Fibroblast of pulmonary artery (primary cell): ENCODE results near the gene DGKI.

Experiments
- DNase-seq: peaks from one replicate; pipeline ENCODE4 v3.0.0-alpha.2; 2010; ENCODE audit warnings: low read depth
- H3K4me3 ChIP-seq: replicated peaks from 2 replicates; pipeline ENCODE4 v1.5.1; 2011; ENCODE audit warnings: low read depth, mild to moderate bottlenecking, control low read depth, low read length, moderate library complexity
- TF ChIP-seq, protein P1 (sequence below): IDR thresholded peaks from 2 replicates; pipeline ENCODE4 v1.5.1; 2011; ENCODE audit warnings: mild to moderate bottlenecking, control low read depth, low read length, inconsistent platforms; ENCODE audit errors: missing control alignments

Gene DGKI

DNA sequence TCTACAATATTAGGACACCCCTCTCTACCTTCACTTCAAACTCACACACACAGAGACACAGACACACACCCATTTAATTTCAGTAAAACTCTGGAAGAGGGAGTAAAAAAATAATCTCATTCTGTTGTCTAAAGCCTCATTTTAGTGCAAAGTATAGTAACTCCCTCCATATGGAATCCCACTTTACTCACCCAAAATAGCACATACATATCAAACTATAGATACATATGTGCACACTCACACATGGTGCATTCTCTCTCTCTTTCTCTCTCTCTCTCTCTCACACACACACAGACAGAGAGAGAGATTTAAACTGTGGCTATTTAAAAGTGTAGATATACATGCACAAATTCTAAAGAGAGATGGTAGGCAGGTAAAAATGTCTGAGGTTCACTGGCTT, 323.6 kb downstream of the DGKI start:
- TF ChIP-seq, protein P1, sequence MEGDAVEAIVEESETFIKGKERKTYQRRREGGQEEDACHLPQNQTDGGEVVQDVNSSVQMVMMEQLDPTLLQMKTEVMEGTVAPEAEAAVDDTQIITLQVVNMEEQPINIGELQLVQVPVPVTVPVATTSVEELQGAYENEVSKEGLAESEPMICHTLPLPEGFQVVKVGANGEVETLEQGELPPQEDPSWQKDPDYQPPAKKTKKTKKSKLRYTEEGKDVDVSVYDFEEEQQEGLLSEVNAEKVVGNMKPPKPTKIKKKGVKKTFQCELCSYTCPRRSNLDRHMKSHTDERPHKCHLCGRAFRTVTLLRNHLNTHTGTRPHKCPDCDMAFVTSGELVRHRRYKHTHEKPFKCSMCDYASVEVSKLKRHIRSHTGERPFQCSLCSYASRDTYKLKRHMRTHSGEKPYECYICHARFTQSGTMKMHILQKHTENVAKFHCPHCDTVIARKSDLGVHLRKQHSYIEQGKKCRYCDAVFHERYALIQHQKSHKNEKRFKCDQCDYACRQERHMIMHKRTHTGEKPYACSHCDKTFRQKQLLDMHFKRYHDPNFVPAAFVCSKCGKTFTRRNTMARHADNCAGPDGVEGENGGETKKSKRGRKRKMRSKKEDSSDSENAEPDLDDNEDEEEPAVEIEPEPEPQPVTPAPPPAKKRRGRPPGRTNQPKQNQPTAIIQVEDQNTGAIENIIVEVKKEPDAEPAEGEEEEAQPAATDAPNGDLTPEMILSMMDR, result no peak
- no peak for DNase-seq
- no peak overlapping the region for H3K4me3 ChIP-seq

DNA sequence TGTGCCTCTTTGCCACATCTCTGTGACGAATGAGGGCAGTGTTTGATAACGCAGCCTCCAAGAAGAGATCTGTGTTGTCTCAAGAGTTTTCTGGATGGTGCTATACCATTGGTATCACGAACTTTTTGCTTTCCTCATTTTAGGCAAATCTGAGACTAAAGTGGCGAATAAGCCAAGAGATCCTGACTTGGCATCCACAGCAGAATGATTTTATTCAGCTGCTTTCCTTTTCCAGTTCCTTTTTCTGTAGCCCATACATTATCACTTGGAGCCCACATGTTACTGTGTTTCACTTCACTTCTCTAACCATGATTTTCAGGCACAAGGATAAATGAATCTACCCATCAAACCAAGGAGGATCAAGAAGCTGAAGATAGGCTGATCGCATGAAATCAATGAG, 325.3 kb downstream of the DGKI start:
- TF ChIP-seq, protein P1, result no peak
- no peak for DNase-seq
- no peak overlapping the region for H3K4me3 ChIP-seq

DNA sequence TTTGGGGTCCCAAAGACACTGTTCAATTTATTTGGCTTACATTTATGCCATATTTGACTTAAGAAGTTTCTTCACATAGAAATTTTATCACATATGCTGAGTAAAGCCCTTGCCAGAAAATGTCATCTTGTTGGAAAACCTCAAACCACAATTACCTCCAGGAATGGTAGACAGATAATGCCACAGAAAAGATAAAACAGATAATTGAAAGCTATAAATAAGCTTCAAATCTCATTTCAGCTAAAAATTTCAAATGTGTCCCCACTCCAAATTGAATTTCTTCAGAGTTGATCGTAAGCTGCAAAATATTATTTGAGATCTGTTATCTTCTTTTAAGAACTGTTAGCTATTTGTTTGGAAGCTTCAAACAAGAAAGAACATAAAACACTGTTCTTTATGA, 326.8 kb downstream of the DGKI start:
- DNase-seq, result no peak
- TF ChIP-seq, protein P1, result no peak
- H3K4me3 ChIP-seq, result no peak overlapping the region

DNA sequence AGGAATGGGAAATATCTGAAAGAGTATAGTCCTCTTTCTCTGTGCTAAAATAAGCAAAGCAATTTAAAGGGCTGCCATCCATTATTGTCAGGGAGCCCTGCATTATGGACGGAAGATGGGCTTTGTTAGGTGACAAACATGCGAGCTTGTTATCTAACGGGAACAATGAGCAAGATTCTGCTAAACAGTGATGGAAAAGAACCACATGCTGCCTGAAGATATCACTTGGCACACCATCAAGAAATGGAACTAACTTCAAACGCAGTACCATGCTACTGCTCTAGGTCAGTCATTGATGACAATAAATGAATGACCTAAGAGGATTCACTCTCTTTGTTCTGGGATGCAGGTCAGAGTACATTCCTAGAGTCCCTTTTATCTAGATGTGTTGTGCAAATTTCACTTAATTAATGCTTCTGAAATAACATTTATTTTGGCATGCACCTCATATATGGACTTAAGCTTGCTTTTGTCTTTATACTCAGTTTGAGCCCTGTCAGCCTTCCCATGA, 327.5 kb downstream of the DGKI start:
- DNase-seq, result no peak
- no peak overlapping the region for H3K4me3 ChIP-seq
- TF ChIP-seq, protein P1, result no peak

DNA sequence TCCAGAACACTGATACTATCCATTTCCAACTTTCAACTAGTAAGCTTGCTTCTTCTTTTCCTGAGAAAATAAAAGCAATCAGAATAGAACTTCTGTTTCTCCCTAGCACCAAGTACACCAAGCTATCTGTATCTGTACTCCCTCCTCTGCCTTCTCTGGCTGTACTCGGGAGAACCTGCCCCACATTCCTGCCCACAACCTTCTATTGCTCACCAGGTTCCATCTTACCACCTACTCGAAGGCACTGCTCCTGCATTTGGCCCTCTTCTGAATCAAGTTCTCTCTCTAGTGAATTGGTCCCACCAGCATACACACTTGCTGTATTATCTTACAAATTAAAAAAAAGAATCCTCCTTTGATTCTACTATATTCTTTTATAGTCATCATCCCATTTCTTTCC, 333.7 kb downstream of the DGKI start:
- no peak for DNase-seq
- TF ChIP-seq, protein P1, result no peak
- H3K4me3 ChIP-seq, result no peak overlapping the region

DNA sequence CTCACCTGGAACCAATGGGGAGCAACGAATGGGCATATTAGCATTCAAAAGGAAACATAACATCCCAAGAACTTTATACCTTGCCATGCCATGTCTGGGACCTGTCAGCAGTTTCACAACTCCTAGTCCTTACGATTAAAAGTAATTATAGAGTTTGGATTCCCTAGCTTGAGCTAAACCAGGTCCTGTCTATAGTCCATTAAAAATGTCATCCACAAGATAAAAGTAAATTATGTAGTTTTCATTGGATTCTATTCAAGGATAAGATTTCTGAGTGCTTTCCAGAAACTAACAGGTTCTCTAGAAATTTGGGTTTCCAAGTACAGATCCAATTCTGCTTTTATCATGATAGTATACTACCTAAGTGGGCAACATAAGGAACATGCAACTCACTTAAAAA, 339.7 kb downstream of the DGKI start:
- TF ChIP-seq, protein P1, result no peak

DNA sequence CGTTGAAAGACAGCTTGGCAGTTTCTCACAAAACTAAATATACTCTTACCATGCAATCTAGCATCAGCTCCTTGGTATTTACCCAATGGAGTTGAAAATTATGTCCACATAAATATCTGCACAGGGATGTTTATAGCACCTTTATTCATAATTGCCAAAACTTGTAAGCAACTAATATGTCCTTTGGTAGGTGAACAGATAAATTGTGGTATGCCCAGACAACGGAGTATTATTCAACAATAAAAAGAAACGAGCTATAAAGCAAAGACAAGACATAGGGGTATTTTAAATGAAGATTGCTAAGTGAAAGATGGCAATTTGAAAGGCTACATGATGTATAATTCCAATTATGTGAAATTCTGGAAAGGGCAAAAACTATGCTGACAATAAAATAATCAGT, 340.7 kb downstream of the DGKI start:
- no peak overlapping the region for H3K4me3 ChIP-seq
- TF ChIP-seq, protein P1, result no peak
- no peak for DNase-seq

More for the DNA sequence above, 339.7 kb downstream of the DGKI start:
- no peak overlapping the region for H3K4me3 ChIP-seq
- no peak for DNase-seq
